ENCODE results near the gene MAGEF1. TPM values are rescaled to one million over a fixed set of nuclear protein-coding genes. Genes with fewer than 3 reads are reported as not detected.
A peak's percentile ranks its signal among the peaks of the same experiment; 100 is the strongest.

MAGEF1 gene
- total RNA-seq, 4 donors from 2014 or later, result 33.9 to 55.4 (median 49.0) TPM

- H3K4me3 ChIP-seq, result no peak overlapping the region
- intact Hi-C loops (cut with DNase I; ENCODE audit: low total_unique reads), result no loop called here
- peak overlapping the region; percentile 64 to 73 for H3K27ac ChIP-seq
- no peaks in the 10 kb centered on the region for H3K36me3 ChIP-seq
- peaks cover 0 to 8% of the 10 kb centered on the region in 2 donors for H3K4me1 ChIP-seq
- H3K27me3 ChIP-seq, result no peaks in the 10 kb centered on the region
- DNase-seq, result peak in 1 of 2 donors; percentile 48
- no peak for TF ChIP-seq POLR2A (IDR thresholded peaks at IDR 0.05)
- no peaks in the 10 kb centered on the region for H3K9me3 ChIP-seq
Measured at GRCh38 chr3:184678317-184679055, 33.4 kb downstream of the MAGEF1 start.

- H3K9me3 ChIP-seq, result no peaks in the 10 kb centered on the region
- H3K4me3 ChIP-seq, result no peak overlapping the region
- H3K36me3 ChIP-seq, result no peaks in the 10 kb centered on the region
- intact Hi-C loops (cut with DNase I; ENCODE audit: low total_unique reads), result no loop called here
- H3K27me3 ChIP-seq, result no peaks in the 10 kb centered on the region
- no peak for DNase-seq
- no peak overlapping the region for H3K27ac ChIP-seq
- no peak for TF ChIP-seq POLR2A (IDR thresholded peaks at IDR 0.05)
- TF ChIP-seq, protein P1, sequence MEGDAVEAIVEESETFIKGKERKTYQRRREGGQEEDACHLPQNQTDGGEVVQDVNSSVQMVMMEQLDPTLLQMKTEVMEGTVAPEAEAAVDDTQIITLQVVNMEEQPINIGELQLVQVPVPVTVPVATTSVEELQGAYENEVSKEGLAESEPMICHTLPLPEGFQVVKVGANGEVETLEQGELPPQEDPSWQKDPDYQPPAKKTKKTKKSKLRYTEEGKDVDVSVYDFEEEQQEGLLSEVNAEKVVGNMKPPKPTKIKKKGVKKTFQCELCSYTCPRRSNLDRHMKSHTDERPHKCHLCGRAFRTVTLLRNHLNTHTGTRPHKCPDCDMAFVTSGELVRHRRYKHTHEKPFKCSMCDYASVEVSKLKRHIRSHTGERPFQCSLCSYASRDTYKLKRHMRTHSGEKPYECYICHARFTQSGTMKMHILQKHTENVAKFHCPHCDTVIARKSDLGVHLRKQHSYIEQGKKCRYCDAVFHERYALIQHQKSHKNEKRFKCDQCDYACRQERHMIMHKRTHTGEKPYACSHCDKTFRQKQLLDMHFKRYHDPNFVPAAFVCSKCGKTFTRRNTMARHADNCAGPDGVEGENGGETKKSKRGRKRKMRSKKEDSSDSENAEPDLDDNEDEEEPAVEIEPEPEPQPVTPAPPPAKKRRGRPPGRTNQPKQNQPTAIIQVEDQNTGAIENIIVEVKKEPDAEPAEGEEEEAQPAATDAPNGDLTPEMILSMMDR (IDR thresholded peaks at IDR 0.05), result no peak
- H3K4me1 ChIP-seq, result peaks cover 0 to 8% of the 10 kb centered on the region in 2 donors
Measured at GRCh38 chr3:184677344-184678316, 34.2 kb downstream of the MAGEF1 start.

DNA sequence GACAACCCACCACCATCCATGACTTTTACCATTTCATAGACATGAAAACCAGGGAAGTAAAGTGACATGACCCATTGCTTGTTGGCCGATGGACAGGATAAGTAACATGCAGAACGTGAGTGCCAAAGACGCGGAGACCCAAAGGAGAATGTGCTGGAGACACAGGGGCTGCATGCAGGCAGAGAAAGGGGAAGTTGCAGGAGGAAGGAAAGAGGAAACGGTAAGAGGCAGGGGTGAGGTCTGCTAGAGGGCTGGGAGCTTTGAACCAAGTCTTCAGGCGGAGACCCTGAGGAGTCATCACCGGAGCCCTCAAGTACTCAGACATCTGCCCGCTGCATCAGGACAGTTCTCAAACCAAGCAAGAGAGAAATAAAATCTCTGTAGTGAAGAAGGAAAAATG is 34.9 kb downstream of the MAGEF1 start:
- no peaks in the 10 kb centered on the region for H3K27me3 ChIP-seq
- H3K4me1 ChIP-seq, result peaks cover 0 to 8% of the 10 kb centered on the region in 2 donors
- intact Hi-C loops (cut with DNase I; ENCODE audit: low total_unique reads), result no loop called here
- TF ChIP-seq, protein P1 (IDR thresholded peaks at IDR 0.05), result no peak
- no peak for TF ChIP-seq POLR2A (IDR thresholded peaks at IDR 0.05)
- H3K27ac ChIP-seq, result no peak overlapping the region
- no peak for DNase-seq
- H3K4me3 ChIP-seq, result no peak overlapping the region
- H3K9me3 ChIP-seq, result no peaks in the 10 kb centered on the region
- no peaks in the 10 kb centered on the region for H3K36me3 ChIP-seq

GRCh38 chr3:184674626-184675025 is 37.2 kb downstream of the MAGEF1 start:
- Histone ChIP-seq H3K27me3 (no peaks in the 10 kb centered on the region), H3K27ac (no peak overlapping the region), H3K4me3 (no peak overlapping the region), H3K36me3 (no peaks in the 10 kb centered on the region), H3K9me3 (no peaks in the 10 kb centered on the region), H3K4me1 (peaks cover 0 to 8% of the 10 kb centered on the region in 2 donors)
- no peak for DNase-seq
- intact Hi-C loops (cut with DNase I; ENCODE audit: low total_unique reads), result no loop called here
- no peak for TF ChIP-seq POLR2A (IDR thresholded peaks at IDR 0.05)
- TF ChIP-seq, protein P1 (IDR thresholded peaks at IDR 0.05), result no peak

DNA sequence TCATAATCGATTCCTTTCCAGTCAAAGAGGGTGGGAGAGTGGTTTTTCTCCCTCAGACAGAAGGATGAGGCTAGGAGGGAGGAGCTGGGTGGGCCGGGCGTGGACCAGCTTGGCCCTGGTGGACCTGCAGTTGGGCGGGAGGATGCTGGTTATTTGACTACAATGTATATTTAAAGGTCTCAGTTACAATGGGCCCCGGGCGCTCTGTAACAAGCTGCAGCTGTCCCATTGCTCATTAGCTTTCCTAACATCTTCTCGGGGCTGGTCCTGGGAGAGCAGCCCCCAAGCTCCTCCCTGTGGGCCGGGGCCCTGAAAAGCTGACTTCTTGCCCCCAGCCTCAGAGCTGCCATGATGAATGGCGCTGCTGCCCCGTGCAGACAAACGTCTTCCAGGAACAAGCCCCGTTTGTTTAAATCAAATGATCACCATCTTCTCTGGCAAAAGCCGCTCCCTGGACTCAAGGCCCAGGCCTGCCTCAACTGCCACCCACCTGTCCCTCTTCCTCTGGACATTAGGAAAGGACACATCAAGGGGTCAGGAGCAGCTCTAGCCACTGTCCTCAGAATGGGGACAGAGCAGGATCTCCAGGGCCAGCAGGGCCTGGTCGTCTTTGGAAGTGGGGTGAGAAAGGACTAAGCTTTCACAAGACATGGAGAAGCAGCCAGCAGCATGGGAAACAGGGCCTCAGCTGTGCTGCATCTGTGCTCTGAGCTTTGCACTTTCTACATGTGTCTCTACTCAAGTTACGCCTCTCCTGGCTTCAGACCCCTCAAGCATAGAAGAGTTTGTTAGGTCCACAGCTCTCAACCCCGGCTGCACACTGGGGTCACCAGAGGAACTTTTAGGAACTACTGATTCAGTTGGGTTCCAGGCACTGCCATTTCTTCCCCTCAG is 38.6 kb downstream of the MAGEF1 start:
- no peaks in the 10 kb centered on the region for H3K9me3 ChIP-seq
- H3K4me3 ChIP-seq, result no peak overlapping the region
- TF ChIP-seq POLR2A (IDR thresholded peaks at IDR 0.05), result no peak
- TF ChIP-seq, protein P1 (IDR thresholded peaks at IDR 0.05), result no peak
- no peaks in the 10 kb centered on the region for H3K36me3 ChIP-seq
- DNase-seq, result no peak
- no peaks in the 10 kb centered on the region for H3K4me1 ChIP-seq
- no peaks in the 10 kb centered on the region for H3K27me3 ChIP-seq
- peak overlapping the region in 1 of 2 donors; percentile 33 for H3K27ac ChIP-seq
- intact Hi-C loops (cut with DNase I; ENCODE audit: low total_unique reads), result no loop called here
